Ascending aorta (tissue), 2 donors: ENCODE results near the gene SPAG9. TPM values are rescaled to one million over a fixed set of nuclear protein-coding genes. Genes with fewer than 3 reads are reported as not detected.

ENCODE experiments used
- DNase-seq, 2 donors: peaks; one replicate each; pipeline ENCODE4 v3.0.0-alpha.2; 2019; ENCODE audit warnings: low spot score in 2 of 2
- H3K27ac ChIP-seq, 2 donors: fragments of 200-600 bp; sonication (generic); one replicate each; pipeline ENCODE4 v1.5.1; 2016 to 2017; ENCODE audit warnings: mild to moderate bottlenecking in 1 of 2
- H3K27me3 ChIP-seq: fragments of 200-600 bp; sonication (generic); one replicate; pipeline ENCODE4 v1.5.1; 2017
- H3K36me3 ChIP-seq, 2 donors: fragments of 200-600 bp; sonication (generic); one replicate each; pipeline ENCODE4 v1.5.1; 2016
- H3K4me1 ChIP-seq, 2 donors: fragments of 200-600 bp; sonication (generic); one replicate each; pipeline ENCODE4 v1.5.1; 2016 to 2017; ENCODE audit warnings: mild to moderate bottlenecking in 1 of 2
- H3K4me3 ChIP-seq, 2 donors: fragments of 200-600 bp; sonication (generic); one replicate each; pipeline ENCODE4 v1.5.1; 2016 to 2017; ENCODE audit warnings: mild to moderate bottlenecking in 1 of 2
- H3K9me3 ChIP-seq, 2 donors: fragments of 200-600 bp; sonication (generic); one replicate each; pipeline ENCODE4 v1.5.1; 2016
- CTCF ChIP-seq, 3 experiments: fragments of 200-600 bp in 2 of 3; fragments of 450-650 bp in 1 of 3; sonication (generic) in 2 of 3; IDR thresholded peaks; one replicate each; pipeline ENCODE4 v1.5.1; 2016 to 2019; ENCODE audit warnings: antibody characterized with exemption in 3 of 3, mild to moderate bottlenecking in 1 of 3, moderate library complexity in 1 of 3
- intact Hi-C: fragments of 100-400 bp; cut with DNase I; formaldehyde crosslinking; loops from one replicate; pipeline ENCODE4 v1.15.1; 2023
- total RNA-seq: library from RNA; depleted of rRNA; stranded (reverse); fragments of >200 nt; gene quantifications from one replicate; pipeline ENCODE4 v1.1.0, GENCODE V29; 2016

The SPAG9 gene
- total RNA-seq, 1 donor from 2014 or later, result 41.3 TPM

GRCh38 chr17:50993544-50993943 lies 127.1 kb downstream of the SPAG9 start:
- no peaks in the 10 kb centered on the region for H3K4me1 ChIP-seq
- H3K9me3 ChIP-seq, result no peaks in the 10 kb centered on the region
- no peak overlapping the region for H3K4me3 ChIP-seq
- TF ChIP-seq CTCF (IDR thresholded peaks at IDR 0.05), result no peak
- no peak overlapping the region for H3K27ac ChIP-seq
- DNase-seq, result no peak
- no peaks in the 10 kb centered on the region for H3K27me3 ChIP-seq
- peaks cover 80 to 90% of the 10 kb centered on the region in 2 donors for H3K36me3 ChIP-seq
- intact Hi-C loops, result no loop called here

GRCh38 chr17:50989149-50989548 lies 131.5 kb downstream of the SPAG9 start:
- no peak overlapping the region for H3K4me3 ChIP-seq
- intact Hi-C loops, result no loop called here
- H3K27ac ChIP-seq, result no peak overlapping the region
- no peaks in the 10 kb centered on the region for H3K4me1 ChIP-seq
- H3K27me3 ChIP-seq, result no peaks in the 10 kb centered on the region
- no peak for TF ChIP-seq CTCF (IDR thresholded peaks at IDR 0.05)
- no peak for DNase-seq
- peaks cover 62 to 92% of the 10 kb centered on the region in 2 donors for H3K36me3 ChIP-seq
- no peaks in the 10 kb centered on the region for H3K9me3 ChIP-seq

- intact Hi-C loops, result no loop called here
- Histone ChIP-seq H3K36me3 (peaks cover 56 to 87% of the 10 kb centered on the region in 2 donors), H3K4me3 (no peak overlapping the region), H3K9me3 (no peaks in the 10 kb centered on the region), H3K27me3 (no peaks in the 10 kb centered on the region), H3K27ac (no peak overlapping the region), H3K4me1 (no peaks in the 10 kb centered on the region)
- TF ChIP-seq CTCF (IDR thresholded peaks at IDR 0.05), result no peak
- no peak for DNase-seq
Measured at GRCh38 chr17:50988427-50988826, 132.2 kb downstream of the SPAG9 start.

- Histone ChIP-seq H3K36me3 (peaks cover 48 to 86% of the 10 kb centered on the region in 2 donors), H3K27me3 (no peaks in the 10 kb centered on the region), H3K27ac (no peak overlapping the region), H3K4me1 (no peaks in the 10 kb centered on the region), H3K9me3 (no peaks in the 10 kb centered on the region), H3K4me3 (no peak overlapping the region)
- intact Hi-C loops, result no loop called here
- no peak for TF ChIP-seq CTCF (IDR thresholded peaks at IDR 0.05)
- DNase-seq, result no peak
Measured at GRCh38 chr17:50986989-50987660, 133.5 kb downstream of the SPAG9 start.

- TF ChIP-seq CTCF (IDR thresholded peaks at IDR 0.05), result no peak
- no peak overlapping the region for H3K27ac ChIP-seq
- no peaks in the 10 kb centered on the region for H3K9me3 ChIP-seq
- H3K4me3 ChIP-seq, result no peak overlapping the region
- intact Hi-C loops, result no loop called here
- H3K36me3 ChIP-seq, result peaks cover 56 to 80% of the 10 kb centered on the region in 2 donors
- DNase-seq, result no peak
- no peaks in the 10 kb centered on the region for H3K4me1 ChIP-seq
- H3K27me3 ChIP-seq, result no peaks in the 10 kb centered on the region
Measured at GRCh38 chr17:50981279-50981678, 139.4 kb downstream of the SPAG9 start.

- Histone ChIP-seq H3K27me3 (no peaks in the 10 kb centered on the region), H3K4me1 (no peaks in the 10 kb centered on the region), H3K27ac (no peak overlapping the region), H3K9me3 (no peaks in the 10 kb centered on the region), H3K4me3 (no peak overlapping the region), H3K36me3 (peaks cover 54 to 77% of the 10 kb centered on the region in 2 donors)
- TF ChIP-seq CTCF (IDR thresholded peaks at IDR 0.05), result no peak
- no peak for DNase-seq
- intact Hi-C loops, result no loop called here
Measured at GRCh38 chr17:50979524-50979927, 141.1 kb downstream of the SPAG9 start.
